Adrenal gland (tissue), 12 donors: ENCODE measurements around the gene PPP1R15A. TPM values are rescaled to one million over a fixed set of nuclear protein-coding genes. Genes with fewer than 3 reads are reported as not detected.
A peak's percentile ranks its signal among the peaks of the same experiment; 100 is the strongest.

Experiments used
- DNase-seq, 7 donors: peaks; one replicate each; pipeline ENCODE4 v3.0.0-alpha.2; 2019 to 2020
- H3K27ac ChIP-seq, 5 donors: fragments of 200-600 bp; sonication (generic) in 4 of 5; 1 replicate in 3 of 5; 2 replicates in 2 of 5; pipeline versions ENCODE4 v1.5.1 to v1.8.0; 2016 to 2020; ENCODE audit warnings: mild to moderate bottlenecking in 1 of 5
- H3K27me3 ChIP-seq: fragments of 200-600 bp; 2 replicates; pipeline ENCODE4 v1.8.0; 2021
- H3K36me3 ChIP-seq, 2 donors: fragments of 200-600 bp; replicated peaks in 1 of 2; 1 replicate in 1 of 2; 2 replicates in 1 of 2; pipeline versions ENCODE4 v1.5.1 to v1.8.0; 2018 to 2022
- H3K4me1 ChIP-seq, 2 donors: fragments of 200-600 bp; replicated peaks in 1 of 2; 1 replicate in 1 of 2; 2 replicates in 1 of 2; pipeline versions ENCODE4 v1.5.1 to v1.8.0; 2018 to 2021
- H3K4me3 ChIP-seq, 4 donors: fragments of 200-600 bp; sonication (generic) in 3 of 4; one replicate each; pipeline ENCODE4 v1.5.1; 2016 to 2018
- H3K9me3 ChIP-seq, 3 donors: fragments of 200-600 bp; sonication (generic) in 1 of 3; replicated peaks in 1 of 3; 1 replicate in 2 of 3; 2 replicates in 1 of 3; pipeline versions ENCODE4 v1.5.1 to v1.8.0; 2016 to 2021
- POLR2A ChIP-seq, 2 donors: fragments of 450-650 bp; IDR thresholded peaks; one replicate each; pipeline ENCODE4 v1.6.1; 2017; ENCODE audit warnings: antibody characterized with exemption in 2 of 2, mild to moderate bottlenecking in 2 of 2, moderate library complexity in 1 of 2
- WGBS, 4 donors: extraction: QIAGEN DNeasy Blood & Tissue Kit in 2 of 4; methylation state at CpG; one replicate each; pipeline versions ENCODE4 v1.1.5 to v1.1.7; 2013 to 2017; 5-methylcytosine and 5-hydroxymethylcytosine counted together
- intact Hi-C, 2 donors: fragments of 100-400 bp; cut with DNase I; formaldehyde crosslinking; loops; one replicate each; pipeline versions ENCODE4 v1.14.1 to v1.15.0; 2022 to 2023
- polyA plus RNA-seq, 3 donors: library from polyadenylated mRNA; stranded (reverse); fragments of 200-250 nt in 2 of 3; fragments of 350-450 nt in 1 of 3; fragmentation: Illumina TruSeq in 1 of 3; extraction: RNeasy Lipid Tissue Mini Kit (QIAGEN cat#74804) in 1 of 3; gene quantifications; one replicate each; pipeline ENCODE4 v1.2.3, GENCODE V29; 2013 to 2014
- total RNA-seq, 9 donors: library from RNA; depleted of rRNA in 4 of 9; stranded (reverse); fragments of >200 nt in 4 of 9; fragments of 120-200 nt in 1 of 9; fragmentation: NEBNext Ultra II Directional in 1 of 9; extraction: Animal tissue kit (Norgen Biotek cat#: 25700) in 1 of 9; gene quantifications; one replicate each; pipeline versions ENCODE4 v1.1.0 to v1.2.4, GENCODE V29; 2013 to 2023
- TF ChIP-seq, protein P1 (sequence below), 6 experiments: fragments of 450-650 bp in 4 of 6; fragments of 200-600 bp in 2 of 6; sonication (generic) in 1 of 6; IDR thresholded peaks; 1 replicate in 5 of 6; 2 replicates in 1 of 6; pipeline versions ENCODE4 v1.5.1 to v1.8.0; 2016 to 2021; ENCODE audit warnings: antibody characterized with exemption in 6 of 6, mild to moderate bottlenecking in 2 of 6, moderate library complexity in 1 of 6
- donor health status: healthy with polysubstance abuse.
- donor health status: Bipolar disorder and iron deficiency.
- donor health status: DM: yes; HTN: yes; CAD: no.
- donor health status: DM: no; HTN: no; CAD: no.
- donor health status: DM: no; HTN: no; CAD: no.
- donor health status: DM: yes; HTN: yes; CAD: no.

The PPP1R15A gene
- total and polyA plus RNA-seq, 12 donors: 18.2 to 174 (median 43.7) TPM

- Histone ChIP-seq H3K4me1 (no peaks in the 10 kb centered on the region), H3K9me3 (no peaks in the 10 kb centered on the region), H3K36me3 (no peaks in the 10 kb centered on the region), H3K4me3 (no peak overlapping the region), H3K27ac (no peak overlapping the region), H3K27me3 (no peaks in the 10 kb centered on the region)
- intact Hi-C loops: no loop called here
- 55 to 70% (median 66%) methylated on average over 31 to 34 of the region's 34 CpGs for WGBS, 4 donors
- peak in 1 of 7 donors; percentile 39 for DNase-seq
- TF ChIP-seq, protein P1, sequence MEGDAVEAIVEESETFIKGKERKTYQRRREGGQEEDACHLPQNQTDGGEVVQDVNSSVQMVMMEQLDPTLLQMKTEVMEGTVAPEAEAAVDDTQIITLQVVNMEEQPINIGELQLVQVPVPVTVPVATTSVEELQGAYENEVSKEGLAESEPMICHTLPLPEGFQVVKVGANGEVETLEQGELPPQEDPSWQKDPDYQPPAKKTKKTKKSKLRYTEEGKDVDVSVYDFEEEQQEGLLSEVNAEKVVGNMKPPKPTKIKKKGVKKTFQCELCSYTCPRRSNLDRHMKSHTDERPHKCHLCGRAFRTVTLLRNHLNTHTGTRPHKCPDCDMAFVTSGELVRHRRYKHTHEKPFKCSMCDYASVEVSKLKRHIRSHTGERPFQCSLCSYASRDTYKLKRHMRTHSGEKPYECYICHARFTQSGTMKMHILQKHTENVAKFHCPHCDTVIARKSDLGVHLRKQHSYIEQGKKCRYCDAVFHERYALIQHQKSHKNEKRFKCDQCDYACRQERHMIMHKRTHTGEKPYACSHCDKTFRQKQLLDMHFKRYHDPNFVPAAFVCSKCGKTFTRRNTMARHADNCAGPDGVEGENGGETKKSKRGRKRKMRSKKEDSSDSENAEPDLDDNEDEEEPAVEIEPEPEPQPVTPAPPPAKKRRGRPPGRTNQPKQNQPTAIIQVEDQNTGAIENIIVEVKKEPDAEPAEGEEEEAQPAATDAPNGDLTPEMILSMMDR (IDR thresholded peaks at IDR 0.05): no peak
- TF ChIP-seq POLR2A (IDR thresholded peaks at IDR 0.05): no peak
These were observed 13.1 kb upstream of the PPP1R15A start for GRCh38 chr19:48858984-48859710.

DNA sequence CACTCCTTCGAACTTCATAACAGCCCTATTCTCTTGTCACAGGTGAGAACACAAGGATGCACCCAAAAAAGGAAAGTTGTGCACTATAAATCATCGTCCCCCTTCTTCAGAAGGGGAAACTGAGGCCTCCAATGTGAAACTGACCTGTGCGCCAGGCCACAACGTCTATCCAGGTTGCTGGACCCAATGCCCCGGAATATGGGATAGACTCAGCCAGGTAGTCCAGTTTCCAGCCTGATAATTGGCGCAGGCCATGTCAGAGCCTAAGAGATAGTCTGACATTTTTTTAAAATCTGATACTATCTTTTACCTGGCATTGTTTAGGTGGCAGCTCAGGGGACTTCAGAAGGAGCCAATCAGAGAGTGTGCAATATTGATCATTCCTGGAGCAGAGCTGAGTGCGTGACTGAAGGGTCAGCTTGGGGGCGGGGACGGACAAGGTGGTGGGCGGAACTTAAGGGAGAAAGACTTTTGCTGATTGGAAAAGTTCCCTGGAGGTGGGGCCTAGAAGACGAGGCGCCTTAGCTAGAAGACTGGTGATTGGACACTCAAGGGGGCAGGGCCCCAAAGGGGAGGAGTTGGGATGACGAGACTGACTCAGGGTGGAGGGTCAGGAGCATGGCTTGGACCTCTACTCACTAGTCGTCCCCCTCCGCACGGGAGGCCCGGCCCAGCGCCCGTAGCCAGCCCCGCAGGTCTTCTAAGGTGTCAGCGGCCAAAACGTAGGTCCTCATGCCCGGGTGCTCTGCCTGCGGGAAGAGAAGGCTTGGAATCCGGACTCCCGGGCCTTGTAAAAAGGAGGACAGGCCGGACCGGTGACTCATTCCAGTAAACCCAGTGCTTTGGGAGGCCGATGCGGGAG lies 12.3 kb upstream of the PPP1R15A start:
- TF ChIP-seq, protein P1 (IDR thresholded peaks at IDR 0.05): no peak
- TF ChIP-seq POLR2A (IDR thresholded peaks at IDR 0.05): no peak
- peak in 1 of 7 donors; percentile 24 for DNase-seq
- Histone ChIP-seq H3K36me3 (no peaks in the 10 kb centered on the region), H3K9me3 (no peaks in the 10 kb centered on the region), H3K4me3 (no peak overlapping the region), H3K27ac (no peak overlapping the region), H3K4me1 (no peaks in the 10 kb centered on the region), H3K27me3 (no peaks in the 10 kb centered on the region)
- WGBS, 4 donors: 85 to 90% (median 86%) methylated on average over 28 to 30 of the region's 30 CpGs
- intact Hi-C loops: no loop called here

DNA sequence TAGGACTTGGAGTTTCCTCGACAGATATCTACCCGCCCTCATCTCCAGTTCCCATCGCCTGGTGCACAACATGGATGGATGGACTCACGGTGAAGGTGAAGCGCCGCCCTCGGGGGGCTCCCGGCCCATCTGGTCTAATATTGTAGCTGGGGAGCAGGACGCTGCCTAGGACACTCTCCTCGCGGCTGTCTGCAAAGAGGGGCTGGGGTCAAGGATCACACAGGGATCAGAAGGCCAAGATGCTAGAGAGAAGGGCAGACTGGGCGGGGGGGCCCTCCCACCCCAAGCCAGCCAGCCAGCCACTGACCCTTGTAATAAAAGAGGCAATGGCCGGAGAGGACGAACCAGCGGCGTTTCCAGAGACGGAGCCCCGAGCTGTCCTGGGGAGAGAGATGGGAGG lies 10.9 kb upstream of the PPP1R15A start:
- intact Hi-C loops: no loop called here
- Histone ChIP-seq H3K36me3 (no peaks in the 10 kb centered on the region), H3K27me3 (no peaks in the 10 kb centered on the region), H3K27ac (no peak overlapping the region), H3K4me3 (no peak overlapping the region), H3K9me3 (no peaks in the 10 kb centered on the region), H3K4me1 (peaks cover 0 to 2% of the 10 kb centered on the region in 2 donors)
- no peak for DNase-seq
- 84 to 90% (median 87%) methylated on average over 16 to 18 of the region's 18 CpGs for WGBS, 4 donors
- TF ChIP-seq, protein P1 (IDR thresholded peaks at IDR 0.05): no peak
- no peak for TF ChIP-seq POLR2A (IDR thresholded peaks at IDR 0.05)

DNA sequence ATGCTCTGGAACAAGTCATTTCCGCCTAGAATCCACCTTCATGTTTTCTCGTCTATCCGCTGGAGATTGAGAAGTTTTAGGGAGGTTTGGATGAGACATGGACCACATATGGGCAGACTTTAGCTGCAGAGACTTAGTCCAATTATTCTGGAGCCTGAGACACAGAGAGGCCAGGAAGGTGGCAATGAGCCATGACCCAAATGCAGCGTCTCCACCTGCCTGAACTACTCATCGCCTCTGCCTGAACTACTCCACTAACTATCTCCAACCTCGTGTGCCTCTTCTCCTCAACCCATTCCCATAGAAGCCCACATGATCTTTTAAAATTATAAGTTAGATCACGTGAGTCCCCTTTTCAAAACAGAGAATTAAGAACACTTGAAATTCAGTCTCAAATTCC lies 9.4 kb upstream of the PPP1R15A start:
- TF ChIP-seq, protein P1 (IDR thresholded peaks at IDR 0.05): no peak
- TF ChIP-seq POLR2A (IDR thresholded peaks at IDR 0.05): no peak
- 70 to 78% (median 73%) methylated on average over 7 of the region's 7 CpGs for WGBS, 4 donors

More for the DNA sequence above, 9.4 kb upstream of the PPP1R15A start:
- no peak overlapping the region for H3K27ac ChIP-seq
- no peak overlapping the region for H3K4me3 ChIP-seq
- H3K27me3 ChIP-seq: no peaks in the 10 kb centered on the region
- H3K36me3 ChIP-seq: no peaks in the 10 kb centered on the region
- H3K9me3 ChIP-seq: no peaks in the 10 kb centered on the region
- H3K4me1 ChIP-seq: peaks cover 0 to 9% of the 10 kb centered on the region in 2 donors
- DNase-seq: no peak
- intact Hi-C loops: no loop called here
